SH-SY5Y (cell line): ENCODE data around the gene DCD.

Source experiments
- GATA2 ChIP-seq: IDR thresholded peaks from 2 replicates; pipeline ENCODE4 v1.6.1; 2011; ENCODE audit warnings: mild to moderate bottlenecking, low read depth, low read length
- GATA3 ChIP-seq: IDR thresholded peaks from 2 replicates; pipeline ENCODE4 v1.6.1; 2011; ENCODE audit warnings: low read depth, mild to moderate bottlenecking, low read length, moderate library complexity

DNA sequence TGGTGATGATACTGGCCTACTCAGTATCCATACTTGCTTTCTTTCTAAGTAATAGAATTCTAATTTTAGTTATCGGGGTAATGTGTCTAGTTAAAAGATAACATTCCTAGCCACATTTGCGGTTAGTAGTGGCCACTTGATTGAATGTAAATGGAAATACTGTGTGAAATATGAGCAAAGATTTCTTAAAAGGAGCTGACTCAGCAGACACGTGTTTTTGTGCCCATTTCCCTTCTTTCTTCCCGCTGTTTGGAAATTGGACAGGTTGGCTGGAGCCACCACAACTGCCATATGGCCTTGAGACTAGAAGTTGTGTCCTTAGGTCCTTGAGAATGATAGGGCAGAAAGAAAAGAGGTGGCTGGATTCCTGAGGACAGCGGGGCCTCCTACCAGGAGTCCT, 19.8 kb upstream of the DCD start:
- TF ChIP-seq GATA2 (no peak), GATA3 (no peak)
